Breast epithelium (tissue), 3 donors: Measurements from ENCODE around the gene FAM131A.

Source experiments
- POLR2A ChIP-seq: fragments of 450-650 bp; IDR thresholded peaks from one replicate; pipeline ENCODE4 v1.6.1; 2016; ENCODE audit warnings: antibody characterized with exemption, mild to moderate bottlenecking, moderate library complexity
- TF ChIP-seq, protein P1 (sequence below), 3 donors: fragments of 450-650 bp; IDR thresholded peaks; one replicate each; pipeline ENCODE4 v1.5.1; 2016 to 2017; ENCODE audit warnings: antibody characterized with exemption in 3 of 3, mild to moderate bottlenecking in 3 of 3, moderate library complexity in 3 of 3

DNA sequence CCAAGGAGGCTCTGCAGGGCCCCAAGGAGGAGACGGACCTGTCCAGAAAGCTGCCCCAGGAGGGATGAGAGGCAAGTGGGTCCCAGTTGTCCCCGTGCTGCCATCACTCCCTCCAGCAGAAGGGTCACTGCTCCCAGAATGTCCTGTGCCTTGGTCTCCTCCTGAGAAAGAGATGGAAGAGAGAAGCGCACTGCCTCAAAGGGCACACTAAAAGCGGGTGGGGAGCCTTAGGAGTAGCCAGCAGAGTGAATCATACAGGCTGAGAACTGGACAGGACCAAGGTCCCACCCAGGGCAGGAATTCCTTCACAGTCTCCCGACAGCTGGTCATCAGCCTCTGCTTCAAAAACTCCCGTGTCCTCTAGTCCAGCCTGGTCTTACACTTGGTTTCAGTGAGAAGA lies 36.0 kb downstream of the FAM131A start:
- TF ChIP-seq, protein P1, sequence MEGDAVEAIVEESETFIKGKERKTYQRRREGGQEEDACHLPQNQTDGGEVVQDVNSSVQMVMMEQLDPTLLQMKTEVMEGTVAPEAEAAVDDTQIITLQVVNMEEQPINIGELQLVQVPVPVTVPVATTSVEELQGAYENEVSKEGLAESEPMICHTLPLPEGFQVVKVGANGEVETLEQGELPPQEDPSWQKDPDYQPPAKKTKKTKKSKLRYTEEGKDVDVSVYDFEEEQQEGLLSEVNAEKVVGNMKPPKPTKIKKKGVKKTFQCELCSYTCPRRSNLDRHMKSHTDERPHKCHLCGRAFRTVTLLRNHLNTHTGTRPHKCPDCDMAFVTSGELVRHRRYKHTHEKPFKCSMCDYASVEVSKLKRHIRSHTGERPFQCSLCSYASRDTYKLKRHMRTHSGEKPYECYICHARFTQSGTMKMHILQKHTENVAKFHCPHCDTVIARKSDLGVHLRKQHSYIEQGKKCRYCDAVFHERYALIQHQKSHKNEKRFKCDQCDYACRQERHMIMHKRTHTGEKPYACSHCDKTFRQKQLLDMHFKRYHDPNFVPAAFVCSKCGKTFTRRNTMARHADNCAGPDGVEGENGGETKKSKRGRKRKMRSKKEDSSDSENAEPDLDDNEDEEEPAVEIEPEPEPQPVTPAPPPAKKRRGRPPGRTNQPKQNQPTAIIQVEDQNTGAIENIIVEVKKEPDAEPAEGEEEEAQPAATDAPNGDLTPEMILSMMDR (IDR thresholded peaks at IDR 0.05): no peak
- no peak for TF ChIP-seq POLR2A
